H4 (cell line): ENCODE data around the gene SAXO1. TPM values are rescaled to one million over a fixed set of nuclear protein-coding genes. Genes with fewer than 3 reads are reported as not detected.
"Not testable (repeated sequence)": the region's sequence is repeated elsewhere in the genome, so short reads cannot be mapped to it uniquely, and the experiment has no call there.

ENCODE experiments used
- DNase-seq: peaks from one replicate; pipeline ENCODE4 v3.0.0-alpha.2; 2015; ENCODE audit warnings: low spot score
- total RNA-seq: library from RNA; depleted of rRNA; stranded (reverse); fragments of >200 nt; shearing (Covaris generic); gene quantifications from 2 replicates; pipeline ENCODE4 v1.2.3, GENCODE V29; 2014

SAXO1 gene
- total RNA-seq, 1 experiment from 2014 or later, result under 0.01 TPM

DNA sequence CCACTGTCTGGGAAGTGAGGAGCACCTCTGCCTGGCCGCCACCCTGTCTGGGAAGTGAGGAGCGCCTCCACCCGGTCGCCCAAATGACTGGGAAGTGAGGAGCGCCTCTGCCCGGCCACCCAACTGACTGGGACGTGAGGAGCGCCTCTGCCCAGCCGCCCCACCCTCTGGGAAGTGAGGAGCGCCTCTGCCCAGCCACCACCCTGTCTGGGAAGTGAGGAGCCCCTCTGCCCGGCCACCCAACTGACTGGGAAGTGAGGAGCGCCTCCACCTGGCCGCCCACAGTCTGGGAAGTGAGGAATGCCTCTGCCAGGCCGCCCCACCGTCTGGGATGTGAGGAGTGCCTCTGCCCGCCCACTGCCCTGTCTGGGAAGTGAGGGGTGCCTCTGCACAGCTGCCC, 32.9 kb downstream of the SAXO1 start:
- no peak for DNase-seq

DNA sequence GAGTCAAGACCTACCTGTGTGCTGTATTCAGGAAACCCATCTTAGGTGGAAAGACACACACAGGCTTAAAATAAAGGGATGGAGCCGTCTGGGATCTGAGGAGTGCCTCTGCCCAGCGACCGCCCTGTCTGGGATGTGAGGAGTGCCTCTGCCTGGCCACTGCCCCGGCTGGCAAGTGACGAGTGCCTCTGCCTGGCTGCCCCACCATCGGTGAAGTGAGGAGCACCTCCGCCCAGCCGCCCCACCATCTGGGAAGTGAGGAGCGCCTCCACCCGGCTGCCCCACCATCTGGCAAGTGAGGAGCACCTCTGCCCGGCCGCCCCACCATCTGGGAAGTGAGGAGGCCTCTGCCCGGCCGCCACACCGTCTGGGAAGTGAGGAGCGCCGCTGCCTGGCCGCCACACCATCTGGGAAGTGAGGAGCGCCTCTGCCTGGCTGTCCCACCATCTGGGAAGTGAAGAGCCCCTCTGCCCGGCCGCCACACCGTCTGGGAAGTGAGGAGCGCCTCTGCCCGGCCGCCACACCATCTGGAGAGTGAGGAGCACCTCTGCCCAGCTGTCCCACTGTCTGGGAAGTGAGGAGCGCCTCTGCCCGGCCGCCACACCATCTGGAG, 33.7 kb downstream of the SAXO1 start:
- DNase-seq, result no peak

DNA sequence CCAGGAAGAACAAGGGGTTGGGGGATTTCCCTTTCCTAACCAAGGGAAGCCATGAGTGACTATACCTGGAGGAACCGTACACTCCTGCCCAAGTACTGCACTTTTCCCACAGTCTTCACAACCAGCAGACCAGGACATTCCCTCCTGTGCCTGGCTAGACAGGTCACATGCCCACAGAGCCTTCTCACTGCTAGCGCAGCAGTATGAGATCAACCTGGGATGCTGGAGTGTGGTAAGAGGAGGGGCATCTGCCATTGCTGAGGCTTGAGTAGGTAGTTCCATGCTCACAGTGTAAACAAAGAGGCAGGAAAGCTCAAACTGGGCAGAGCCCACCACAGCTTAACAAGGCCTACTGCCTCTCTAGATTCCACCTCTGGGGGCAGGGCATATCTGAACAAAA, 35.9 kb downstream of the SAXO1 start:
- no peak for DNase-seq

DNA sequence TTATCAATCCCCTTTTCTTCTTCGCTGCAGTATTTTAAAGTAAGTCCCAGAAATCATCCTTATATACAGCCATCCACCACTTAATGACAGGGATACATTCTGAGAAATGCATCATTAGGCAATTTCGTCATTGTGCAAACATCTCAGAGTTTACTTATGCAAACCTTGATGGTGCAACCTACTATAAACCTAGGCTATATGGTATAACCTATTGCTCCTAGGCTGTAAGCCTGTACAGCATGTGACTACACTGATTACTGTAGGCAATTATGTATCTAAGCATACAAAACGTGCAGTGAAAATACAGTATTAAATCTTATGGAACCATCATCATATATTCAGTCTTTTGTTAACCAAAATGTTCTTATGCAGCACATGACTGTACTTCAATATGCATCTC, 36.8 kb downstream of the SAXO1 start:
- no peak for DNase-seq

DNA sequence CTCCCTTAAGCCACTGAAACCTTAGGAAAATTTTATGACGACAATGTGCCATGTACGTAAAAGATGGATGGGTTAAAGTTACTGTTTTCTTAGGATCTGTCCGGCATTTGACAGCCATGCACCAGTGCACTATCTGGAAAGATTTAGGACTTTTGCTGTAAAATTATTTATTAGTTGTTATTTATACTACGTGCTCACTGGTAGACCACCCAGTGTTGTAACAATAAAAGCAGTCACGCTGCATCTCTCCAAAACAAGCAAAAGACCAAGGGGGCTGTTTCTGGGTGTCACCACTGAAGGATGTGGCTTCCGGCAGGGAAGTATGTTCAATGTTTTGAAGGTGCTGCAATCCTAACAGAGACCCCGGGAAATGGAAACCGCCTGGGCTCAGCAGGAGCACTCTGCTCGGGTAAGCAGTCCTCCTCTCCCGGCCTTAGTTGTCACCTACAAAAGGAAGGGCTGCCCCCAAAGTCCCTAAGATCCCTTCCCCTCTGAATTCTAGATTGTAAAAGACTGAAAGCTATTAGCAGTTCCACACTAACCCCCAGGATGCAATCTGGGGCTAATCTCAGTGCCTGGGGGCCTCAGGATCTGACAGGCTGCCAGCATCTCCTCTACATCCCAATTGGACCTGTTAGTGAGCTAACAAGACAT, 38.6 kb downstream of the SAXO1 start:
- DNase-seq, result no peak

DNA sequence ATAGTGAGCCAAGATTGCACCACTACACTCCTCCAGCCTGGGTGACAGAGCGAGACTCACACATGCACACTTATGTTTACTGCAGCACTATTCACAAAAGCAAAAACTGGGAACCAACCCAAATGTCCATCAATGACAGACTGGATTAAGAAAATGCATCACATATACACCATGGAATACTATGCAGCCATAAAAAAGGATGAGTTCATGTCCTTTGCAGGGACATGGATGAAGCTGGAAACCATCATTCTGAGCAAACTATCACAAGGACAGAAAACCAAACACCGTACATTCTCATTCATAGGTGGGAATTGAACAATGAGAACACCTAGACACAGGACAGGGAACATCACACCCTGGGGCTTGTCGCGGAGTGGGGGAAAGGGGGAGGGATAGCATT, 41.8 kb downstream of the SAXO1 start:
- not testable (repeated sequence) for DNase-seq

DNA sequence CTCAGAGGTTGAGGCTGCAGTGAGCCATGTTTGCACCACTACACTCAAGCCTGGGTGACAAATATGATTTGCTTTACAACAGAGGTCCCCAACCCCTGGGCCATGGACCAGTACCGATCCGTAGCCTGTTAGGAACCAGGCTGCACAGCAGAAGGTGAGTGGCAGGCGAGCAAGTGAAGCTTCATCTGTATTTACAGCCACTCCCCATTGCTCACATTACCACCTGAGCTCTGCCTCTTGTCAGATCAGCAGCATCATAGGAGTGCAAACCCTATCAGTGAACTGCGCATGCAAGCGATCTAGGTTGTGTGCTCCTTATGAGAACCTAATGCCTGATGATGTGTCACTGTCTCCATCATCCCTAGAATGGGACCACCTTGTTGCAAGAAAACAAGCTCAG, 42.5 kb downstream of the SAXO1 start:
- no peak for DNase-seq

DNA sequence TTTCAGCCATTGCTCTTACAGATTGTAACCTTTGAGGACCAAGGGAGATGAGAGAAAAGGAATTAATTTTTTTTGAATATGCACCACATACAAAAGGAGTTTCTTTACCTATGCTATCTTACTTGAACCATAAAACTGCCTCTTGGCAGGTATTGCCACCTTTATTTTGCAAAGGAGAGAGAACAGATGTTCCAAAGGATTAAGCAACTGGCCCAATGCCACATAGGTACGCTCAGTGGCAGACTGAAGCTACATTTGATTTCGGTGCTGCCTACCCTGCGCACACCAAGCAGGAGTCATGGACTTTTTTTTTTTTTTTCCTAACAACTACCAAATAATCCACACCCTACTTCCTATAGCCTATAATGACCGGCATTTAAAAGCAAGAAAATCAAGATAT, 43.1 kb downstream of the SAXO1 start:
- DNase-seq, result no peak

DNA sequence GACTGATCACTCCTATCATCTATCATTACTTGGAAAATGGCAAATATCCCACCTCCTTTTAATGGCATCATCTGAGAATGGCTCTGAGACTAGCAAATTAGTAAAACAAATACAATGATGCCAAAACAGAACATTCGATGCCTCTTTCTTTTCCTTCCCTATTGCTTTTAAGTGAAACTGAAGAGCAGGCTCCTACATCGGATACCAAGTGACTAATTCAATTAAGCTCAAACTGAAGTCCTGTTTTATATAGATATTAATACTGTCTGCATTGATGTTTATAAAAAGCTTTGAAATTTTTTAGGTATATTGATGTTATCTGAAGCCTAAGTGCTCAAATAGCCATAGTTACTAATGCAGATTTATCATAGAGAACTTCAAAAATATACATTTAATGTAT, 43.9 kb downstream of the SAXO1 start:
- DNase-seq, result no peak

DNA sequence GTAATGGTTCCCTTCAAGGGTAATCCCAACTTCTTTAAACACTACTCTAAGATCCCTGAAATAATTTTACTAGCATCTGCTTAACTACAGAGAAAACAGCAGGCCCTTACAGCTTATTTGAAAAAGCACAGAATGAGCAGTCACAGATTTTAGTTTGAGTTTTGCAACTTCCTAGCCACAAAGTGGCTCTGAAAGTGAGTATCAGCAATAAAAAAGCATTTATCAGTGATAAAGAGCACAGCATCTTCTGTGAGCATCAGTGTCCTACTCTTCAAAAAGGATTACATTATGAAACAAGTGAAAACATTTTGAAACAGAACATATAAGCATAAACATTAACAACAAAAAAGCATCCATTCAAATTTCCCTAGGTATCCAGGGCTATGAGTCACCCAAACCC, 45.0 kb downstream of the SAXO1 start:
- DNase-seq, result no peak

DNA sequence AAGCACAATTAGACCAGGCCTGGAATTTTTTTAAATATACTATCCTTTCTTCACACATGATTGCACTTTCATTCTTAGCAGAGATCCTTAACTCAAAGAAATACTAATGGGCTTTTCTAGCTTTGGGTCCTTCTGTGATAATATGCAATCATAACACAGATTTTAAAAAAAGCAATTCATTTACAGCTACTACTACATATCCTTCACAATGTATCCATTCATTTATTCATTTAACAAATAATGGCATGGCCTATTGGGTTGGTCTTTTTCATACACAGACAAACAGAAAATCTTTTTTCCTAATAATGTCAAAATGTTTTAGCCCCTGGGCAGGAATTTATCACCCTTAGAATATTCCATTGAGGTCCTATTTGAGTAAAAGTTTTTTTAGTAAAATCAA, 47.0 kb downstream of the SAXO1 start:
- no peak for DNase-seq

DNA sequence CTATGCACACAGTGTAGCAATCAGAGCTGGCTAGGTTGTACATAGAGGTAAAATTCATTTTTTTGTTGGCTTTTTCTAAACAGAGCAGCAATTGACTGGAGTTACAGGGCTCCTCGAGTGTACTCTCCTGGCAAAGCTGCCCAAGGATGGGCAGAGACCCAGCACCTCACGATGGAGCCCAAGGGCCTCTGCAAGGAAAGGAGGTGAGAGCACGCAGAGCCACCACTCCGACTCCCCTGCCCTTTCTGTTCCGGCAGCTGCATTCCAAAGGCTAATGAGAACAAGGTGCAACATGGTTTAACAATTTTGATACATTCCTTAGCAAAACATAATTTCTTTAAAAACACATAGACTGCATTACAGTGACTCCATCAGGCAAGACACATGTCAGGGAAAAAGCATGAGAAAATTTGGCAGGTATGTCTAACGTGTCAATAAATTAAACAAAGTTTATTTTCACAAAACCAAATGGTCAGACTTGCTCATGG, 47.5 kb downstream of the SAXO1 start:
- DNase-seq, result no peak

DNA sequence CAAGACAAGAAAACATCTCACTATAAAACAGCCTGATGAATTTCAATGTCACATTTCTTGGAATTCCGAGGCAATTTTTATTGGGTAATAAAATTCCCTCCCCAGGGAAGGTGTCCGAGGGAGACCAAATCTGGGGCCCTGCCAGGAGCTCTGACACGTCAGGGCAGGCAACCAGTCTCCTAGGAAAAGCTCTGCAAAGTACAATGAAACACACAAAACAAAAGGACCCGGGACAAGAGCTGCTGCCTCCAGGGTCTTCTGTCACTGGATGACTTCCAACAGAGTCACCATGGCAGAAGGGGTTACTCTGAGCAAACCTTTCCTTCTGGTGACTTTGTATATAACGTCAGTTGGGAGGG, 50.8 kb downstream of the SAXO1 start:
- DNase-seq, result no peak

DNA sequence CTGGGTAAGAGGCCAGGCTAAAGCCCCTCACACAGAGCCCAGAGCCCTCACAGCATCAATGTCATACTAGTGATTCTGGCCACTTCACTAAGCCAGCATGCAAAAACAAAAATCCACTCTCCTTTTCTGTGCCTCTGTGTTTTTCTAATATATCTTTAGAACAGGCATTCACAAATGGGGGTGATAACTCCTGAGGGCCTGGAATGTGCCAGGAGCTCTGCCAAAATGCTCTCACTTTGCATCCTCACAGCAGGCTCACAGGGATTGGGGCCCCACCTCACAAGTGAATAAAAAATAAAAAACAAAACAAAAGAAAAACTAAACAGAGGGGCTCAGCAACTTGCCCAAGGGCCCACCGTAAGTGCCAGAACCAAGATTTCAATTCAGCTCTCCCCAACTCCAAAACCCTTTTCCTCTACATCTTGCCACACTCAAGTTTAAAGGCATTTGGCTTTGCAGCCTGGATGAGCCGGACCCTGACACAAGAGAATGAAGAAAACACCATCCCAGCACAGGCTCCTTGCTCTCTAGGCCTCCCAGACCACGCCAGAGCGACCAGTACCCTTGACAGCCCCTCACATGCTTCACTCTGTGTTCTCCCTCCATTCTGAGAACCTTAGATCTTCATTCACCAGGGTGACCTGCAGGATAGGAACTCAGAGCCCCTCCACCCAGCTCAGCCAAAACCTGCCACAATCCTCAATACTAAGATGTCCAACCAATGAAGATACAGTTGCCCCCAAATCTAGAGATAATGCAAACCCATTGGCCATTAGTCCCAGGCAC, 51.3 kb downstream of the SAXO1 start:
- DNase-seq, result no peak

DNA sequence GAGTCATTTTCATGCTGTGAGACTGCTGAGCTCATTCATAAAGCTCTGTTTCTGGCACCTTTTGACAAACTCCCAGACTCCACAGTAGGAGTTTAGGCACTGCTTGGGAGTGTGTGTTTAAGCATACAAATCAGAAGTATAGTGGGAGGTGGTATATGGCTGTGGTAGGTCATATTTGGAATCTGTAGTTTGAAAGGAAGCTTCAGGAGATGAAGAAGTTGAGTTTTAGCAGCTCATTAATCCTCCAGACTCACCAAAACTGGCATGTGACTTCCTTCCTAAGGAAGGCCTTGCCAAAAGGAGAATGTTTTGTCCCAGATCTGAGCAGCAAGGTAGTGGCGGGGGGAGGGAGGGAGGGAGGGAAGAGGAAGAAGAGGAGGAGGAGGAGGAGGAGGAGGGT, 52.8 kb downstream of the SAXO1 start:
- DNase-seq, result no peak

DNA sequence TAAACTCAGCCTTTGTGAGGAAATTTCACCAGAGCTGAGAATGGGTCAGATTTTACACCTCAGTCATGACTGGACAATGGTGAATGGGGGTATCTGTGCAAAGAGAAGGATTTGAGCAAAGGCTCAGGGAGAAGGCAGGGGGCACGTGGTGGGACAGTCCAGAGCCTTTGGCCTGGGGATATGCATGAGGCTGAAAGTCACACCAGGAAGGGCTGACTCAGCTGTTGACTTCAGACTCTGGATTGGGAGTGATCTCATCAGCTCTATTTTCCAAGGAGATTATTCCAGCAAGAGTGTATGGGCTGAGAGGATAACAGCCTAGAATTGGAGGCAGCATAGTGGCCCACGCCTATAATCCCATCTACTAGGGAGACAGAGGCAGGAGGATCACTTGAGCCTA, 53.6 kb downstream of the SAXO1 start:
- peak; percentile 39 for DNase-seq

DNA sequence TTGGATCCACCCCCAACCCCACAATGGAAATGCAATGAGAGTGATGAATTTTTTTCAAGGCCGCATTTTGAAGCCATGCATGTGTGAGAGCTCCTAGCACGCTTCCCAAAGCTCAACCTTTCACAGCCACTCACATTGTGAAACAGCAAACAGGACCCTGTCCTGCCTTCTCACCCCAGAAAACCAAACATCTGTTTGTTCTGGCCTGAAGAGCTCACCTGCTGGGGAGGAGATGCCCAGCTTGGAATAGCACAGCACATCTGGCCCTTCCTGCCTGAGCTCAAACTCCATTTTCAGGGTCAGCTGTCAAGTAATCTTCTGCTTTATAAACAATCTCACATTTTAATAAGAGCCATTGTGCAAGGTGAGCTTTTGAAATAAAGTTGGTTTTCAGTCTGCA, 54.8 kb downstream of the SAXO1 start:
- DNase-seq, result no peak

DNA sequence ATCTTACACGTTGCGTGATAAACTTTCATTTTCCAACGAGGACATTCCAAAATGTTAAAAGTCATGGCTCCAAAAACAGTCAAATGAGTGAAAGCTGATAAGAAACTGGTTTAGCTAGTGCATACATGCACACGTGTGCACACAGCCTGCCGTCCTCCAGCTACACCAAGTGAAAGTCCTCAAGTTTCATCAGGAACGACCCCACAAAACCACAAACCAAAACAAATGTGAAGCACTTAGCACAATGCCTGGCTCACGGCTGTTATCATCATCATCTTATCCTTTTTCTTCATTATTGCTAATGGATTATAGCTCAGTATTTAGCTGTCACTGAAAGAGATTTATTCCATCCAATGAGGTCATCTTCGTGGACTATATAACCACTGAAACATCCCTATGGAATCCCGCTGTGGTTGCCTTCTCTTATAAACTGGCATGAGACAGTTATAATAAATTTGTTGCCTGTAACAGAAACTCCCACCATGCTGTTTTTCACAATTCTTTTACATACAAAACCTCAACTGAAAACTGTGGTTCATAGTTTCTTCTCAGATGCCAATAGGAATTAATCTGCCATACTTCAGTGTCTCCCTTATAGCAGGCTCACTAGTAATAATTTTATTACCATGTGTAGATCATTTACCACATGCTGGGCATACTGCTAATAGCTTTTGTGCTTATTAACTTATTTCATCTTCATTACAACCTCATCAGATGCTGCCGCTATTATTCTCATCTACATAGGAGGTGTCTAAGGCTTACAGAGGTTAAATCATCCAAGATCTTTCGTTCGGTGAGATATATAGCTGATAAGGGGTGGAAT, 56.1 kb downstream of the SAXO1 start:
- DNase-seq, result peak; percentile 98

DNA sequence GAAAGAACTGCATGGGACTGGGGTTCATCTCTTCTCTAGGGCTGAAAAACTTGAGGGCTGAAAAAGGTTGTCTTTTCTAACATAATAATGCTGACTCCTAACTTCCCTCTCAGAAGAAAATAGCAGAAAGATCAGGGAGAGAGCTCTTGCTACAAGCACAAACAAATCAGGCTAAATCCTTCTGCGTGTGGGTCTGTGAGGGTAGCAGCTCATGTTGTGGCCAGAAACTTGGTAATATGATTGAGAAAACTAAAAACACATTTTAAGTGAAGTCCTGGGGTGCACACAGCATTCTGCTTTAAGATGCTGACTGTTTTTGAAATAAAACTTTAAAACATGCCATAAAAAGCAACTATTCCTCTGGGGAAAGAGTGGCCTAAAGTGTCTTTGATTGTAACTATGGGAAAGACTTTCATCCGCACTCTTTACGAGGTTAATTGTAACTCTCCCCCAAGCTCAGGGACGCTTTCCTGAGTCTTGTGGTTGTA, 56.7 kb downstream of the SAXO1 start:
- DNase-seq, result no peak

DNA sequence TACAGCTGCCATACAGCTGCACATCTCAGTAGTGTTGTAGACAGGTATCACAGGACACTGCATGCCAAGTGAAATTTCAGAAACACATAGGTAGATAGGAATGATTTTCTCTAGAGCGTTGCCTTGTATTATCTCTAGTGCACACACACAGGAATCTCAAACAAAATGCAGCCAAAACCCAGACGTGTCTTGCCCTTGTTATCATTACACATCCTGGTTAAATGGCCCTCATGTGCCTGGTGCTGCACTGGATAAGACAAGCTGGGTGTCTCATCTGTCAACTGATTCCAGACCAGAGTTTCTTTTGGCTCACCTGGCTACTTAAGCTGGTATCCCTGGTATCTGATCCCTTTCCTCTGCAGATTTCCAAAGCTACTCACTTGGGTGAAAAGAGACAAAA, 59.7 kb downstream of the SAXO1 start:
- no peak for DNase-seq

DNA sequence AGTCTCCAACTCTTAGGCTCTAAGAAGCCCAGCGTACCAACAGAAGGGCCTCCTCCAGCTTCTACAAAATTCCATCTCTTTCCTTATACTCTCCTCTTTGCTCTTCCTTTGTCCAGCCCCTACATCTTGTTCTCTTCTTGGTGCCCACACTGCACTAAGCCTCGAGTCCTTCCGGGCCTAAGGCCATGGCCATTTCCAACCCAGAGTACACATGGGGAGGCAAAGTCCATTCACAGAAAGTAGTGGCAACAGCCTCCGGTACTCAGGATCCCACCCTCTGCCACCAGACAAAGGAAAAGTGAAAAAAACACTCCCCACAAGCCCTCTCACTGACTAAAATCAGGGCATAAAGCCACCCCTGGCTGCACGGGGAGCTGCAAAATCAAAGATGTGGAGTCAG, 60.3 kb downstream of the SAXO1 start:
- DNase-seq, result no peak

DNA sequence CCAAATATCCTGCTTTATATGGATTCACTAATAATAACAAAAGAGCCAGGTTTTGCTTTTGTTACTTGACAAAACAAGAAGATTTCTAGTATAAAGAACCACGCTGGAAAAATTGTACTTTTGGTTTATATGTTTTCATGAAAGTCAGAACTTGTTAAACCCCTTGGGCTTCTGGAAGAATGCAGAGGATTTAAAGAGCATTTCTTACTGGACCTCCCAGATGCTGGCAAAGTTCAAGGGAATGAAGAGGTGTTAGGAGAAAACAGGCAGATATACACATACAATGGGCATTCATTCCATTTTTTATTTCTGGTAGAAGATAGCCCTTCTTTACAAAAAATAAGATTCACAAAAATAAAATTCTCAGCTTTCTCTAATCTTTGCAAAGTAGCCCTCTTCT, 61.1 kb downstream of the SAXO1 start:
- DNase-seq, result no peak
